ENCODE measurements around the gene PLLP. TPM values are rescaled to one million over a fixed set of nuclear protein-coding genes. Genes with fewer than 3 reads are reported as not detected.

PLLP gene
- total and polyA plus RNA-seq, 9 of the 15 experiments (the other 6 are each of a cell fraction or from before 2014, with no cell fraction given), result 0.09 to 0.96 (median 0.27) TPM

DNA sequence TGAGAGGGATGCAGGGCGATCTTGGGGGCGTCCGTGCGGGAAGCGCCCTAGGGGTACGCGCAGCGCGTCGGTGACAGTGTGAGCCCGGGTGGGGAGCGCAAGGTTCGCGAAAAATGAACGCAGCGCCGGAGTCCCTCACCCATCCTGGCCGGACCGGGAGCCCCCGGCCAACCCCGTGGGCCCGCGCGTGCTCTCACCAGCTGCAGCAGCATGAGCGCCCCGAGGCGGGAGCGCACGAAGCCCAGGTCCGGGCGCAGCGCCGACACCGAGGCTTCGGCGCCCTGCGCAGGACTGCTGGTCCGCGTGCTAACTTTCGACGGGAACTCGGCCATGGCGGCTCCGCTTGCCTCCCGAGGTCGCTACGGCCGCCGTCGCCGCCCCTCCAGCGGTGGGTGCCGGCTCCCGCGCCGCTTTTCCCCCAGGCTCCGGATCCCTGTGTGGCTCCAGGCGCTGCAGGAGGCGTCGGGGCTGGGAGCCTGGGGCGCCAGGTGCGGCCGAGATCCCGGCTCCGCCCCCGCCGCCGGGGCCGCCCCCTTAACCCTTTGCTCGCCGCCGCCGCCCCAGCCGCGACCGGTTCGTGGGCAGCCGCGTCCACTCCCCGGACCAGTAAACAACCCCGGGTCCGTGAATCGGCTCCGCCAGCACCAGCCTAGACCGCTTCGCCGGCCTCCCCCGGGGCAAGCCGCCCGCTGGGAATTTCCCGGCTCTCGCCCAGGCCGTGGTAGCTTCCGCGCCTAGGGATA, at the start of gene PLLP (continued):
- TF ChIP-seq XRCC5 (IDR thresholded peaks at IDR 0.05; ENCODE audit: low read depth, low read length) (peak; percentile 68; the same call in 1 of the 2 replicates), TRIM25 (IDR thresholded peaks at IDR 0.05; ENCODE audit: borderline replicate concordance) (no peak), ZNF586 (CRISPR knock-in tag; conservative IDR thresholded peaks at IDR 0.05) (no peak), SLC30A9 (CRISPR knock-in tag; IDR thresholded peaks at IDR 0.05) (no peak), BRF1 (IDR thresholded peaks at IDR 0.05; ENCODE audit: borderline replicate concordance, extremely low read depth, insufficient read length) (no peak), C11orf30 (IDR thresholded peaks at IDR 0.05; ENCODE audit: low read depth) (no peak), ZNF23 (CRISPR knock-in tag; IDR thresholded peaks at IDR 0.05) (no peak), TOE1 (IDR thresholded peaks at IDR 0.05; ENCODE audit: borderline replicate concordance) (0 out of 2 replicates have a peak, but pooled peaks have one; percentile 60), TOE1 (CRISPR knock-in tag; IDR thresholded peaks at IDR 0.05; ENCODE audit: borderline replicate concordance, low read depth) (no peak), MNT (conservative IDR thresholded peaks at IDR 0.05) (peak in 1 of 2 experiments; percentile 42; a peak in 2 of 4 replicates), ZBTB1 (CRISPR knock-in tag; IDR thresholded peaks at IDR 0.05; ENCODE audit: borderline replicate concordance, low read depth) (peak; percentile 61; the same call in 1 of the 2 replicates), MYBL2 (IDR thresholded peaks at IDR 0.05; ENCODE audit: low read depth) (no peak), MYBL2 (CRISPR knock-in tag; IDR thresholded peaks at IDR 0.05; ENCODE audit: borderline replicate concordance) (0 out of 2 replicates have a peak, but pooled peaks have one; percentile 71), CXXC5 (CRISPR knock-in tag; IDR thresholded peaks at IDR 0.05) (peak; percentile 90), ZNF584 (CRISPR knock-in tag; IDR thresholded peaks at IDR 0.05; ENCODE audit: low read depth) (no peak)
- TF ChIP-seq, protein P1, sequence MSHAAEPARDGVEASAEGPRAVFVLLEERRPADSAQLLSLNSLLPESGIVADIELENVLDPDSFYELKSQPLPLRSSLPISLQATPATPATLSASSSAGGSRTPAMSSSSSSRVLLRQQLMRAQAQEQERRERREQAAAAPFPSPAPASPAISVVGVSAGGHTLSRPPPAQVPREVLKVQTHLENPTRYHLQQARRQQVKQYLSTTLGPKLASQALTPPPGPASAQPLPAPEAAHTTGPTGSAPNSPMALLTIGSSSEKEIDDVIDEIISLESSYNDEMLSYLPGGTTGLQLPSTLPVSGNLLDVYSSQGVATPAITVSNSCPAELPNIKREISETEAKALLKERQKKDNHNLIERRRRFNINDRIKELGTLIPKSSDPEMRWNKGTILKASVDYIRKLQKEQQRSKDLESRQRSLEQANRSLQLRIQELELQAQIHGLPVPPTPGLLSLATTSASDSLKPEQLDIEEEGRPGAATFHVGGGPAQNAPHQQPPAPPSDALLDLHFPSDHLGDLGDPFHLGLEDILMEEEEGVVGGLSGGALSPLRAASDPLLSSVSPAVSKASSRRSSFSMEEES (CRISPR knock-in tag; IDR thresholded peaks at IDR 0.05), result no peak
- TF ChIP-seq, protein P2, sequence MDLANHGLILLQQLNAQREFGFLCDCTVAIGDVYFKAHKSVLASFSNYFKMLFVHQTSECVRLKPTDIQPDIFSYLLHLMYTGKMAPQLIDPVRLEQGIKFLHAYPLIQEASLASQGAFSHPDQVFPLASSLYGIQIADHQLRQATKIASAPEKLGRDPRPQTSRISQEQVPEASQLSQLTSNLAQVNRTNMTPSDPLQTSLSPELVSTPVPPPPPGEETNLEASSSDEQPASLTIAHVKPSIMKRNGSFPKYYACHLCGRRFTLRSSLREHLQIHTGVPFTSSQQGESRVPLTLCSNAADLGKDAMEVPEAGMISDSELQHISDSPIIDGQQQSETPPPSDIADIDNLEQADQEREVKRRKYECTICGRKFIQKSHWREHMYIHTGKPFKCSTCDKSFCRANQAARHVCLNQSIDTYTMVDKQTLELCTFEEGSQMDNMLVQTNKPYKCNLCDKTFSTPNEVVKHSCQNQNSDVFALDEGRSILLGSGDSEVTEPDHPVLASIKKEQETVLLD (IDR thresholded peaks at IDR 0.05), result peak; percentile 31; the same call in 1 of the 2 replicates
- TF ChIP-seq, protein P3, sequence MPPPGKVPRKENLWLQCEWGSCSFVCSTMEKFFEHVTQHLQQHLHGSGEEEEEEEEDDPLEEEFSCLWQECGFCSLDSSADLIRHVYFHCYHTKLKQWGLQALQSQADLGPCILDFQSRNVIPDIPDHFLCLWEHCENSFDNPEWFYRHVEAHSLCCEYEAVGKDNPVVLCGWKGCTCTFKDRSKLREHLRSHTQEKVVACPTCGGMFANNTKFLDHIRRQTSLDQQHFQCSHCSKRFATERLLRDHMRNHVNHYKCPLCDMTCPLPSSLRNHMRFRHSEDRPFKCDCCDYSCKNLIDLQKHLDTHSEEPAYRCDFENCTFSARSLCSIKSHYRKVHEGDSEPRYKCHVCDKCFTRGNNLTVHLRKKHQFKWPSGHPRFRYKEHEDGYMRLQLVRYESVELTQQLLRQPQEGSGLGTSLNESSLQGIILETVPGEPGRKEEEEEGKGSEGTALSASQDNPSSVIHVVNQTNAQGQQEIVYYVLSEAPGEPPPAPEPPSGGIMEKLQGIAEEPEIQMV (tag; conservative IDR thresholded peaks at IDR 0.05; ENCODE audit: low read depth), result no peak

All from K562 (cell line).